Measurements from ENCODE around the gene PLA2G1B. TPM values are rescaled to one million over a fixed set of nuclear protein-coding genes. Genes with fewer than 3 reads are reported as not detected.

The PLA2G1B gene
- total and polyA plus RNA-seq, 9 of the 15 experiments (the other 6 are each of a cell fraction or from before 2014, with no cell fraction given): 1.4 TPM; not detected in 8

- TF ChIP-seq ZMIZ1 (IDR thresholded peaks at IDR 0.05; ENCODE audit: low read depth in 2 of 2, low read length in 2 of 2) (0 out of 4 replicates have a peak, but pooled peaks of 1 of the 2 experiments have one; percentile 38), KDM1A (IDR thresholded peaks at IDR 0.05) (peak; percentile 48 to 53; a peak in 3 of 4 replicates), TEAD2 (tag; IDR thresholded peaks at IDR 0.05) (no peak), HEY1 (CRISPR knock-in tag; IDR thresholded peaks at IDR 0.05; ENCODE audit: borderline replicate concordance) (no peak), ZBTB43 (CRISPR knock-in tag; IDR thresholded peaks at IDR 0.05) (no peak), ETV6 (IDR thresholded peaks at IDR 0.05; ENCODE audit: borderline replicate concordance in 1 of 2, low read depth in 2 of 2, low read length in 1 of 2) (no peak), ETV6 (CRISPR knock-in tag; IDR thresholded peaks at IDR 0.05; ENCODE audit: borderline replicate concordance) (no peak), ZNF79 (CRISPR knock-in tag; IDR thresholded peaks at IDR 0.05; ENCODE audit: low read depth) (no peak), E4F1 (CRISPR knock-in tag; IDR thresholded peaks at IDR 0.05; ENCODE audit: borderline replicate concordance) (no peak), CTCF (IDR thresholded peaks at IDR 0.05 in 2 of 3, conservative IDR thresholded peaks at IDR 0.05 in 1 of 3; ENCODE audit: insufficient read depth in 2 of 3, low read depth in 1 of 3, low read length in 3 of 3) (peak; percentile 90 to 96 (median 95)), STAT6 (CRISPR knock-in tag; IDR thresholded peaks at IDR 0.05) (no peak), NR2C2 (CRISPR knock-in tag; IDR thresholded peaks at IDR 0.05) (no peak), NR2C2 (tag; IDR thresholded peaks at IDR 0.05) (no peak)
Measured at GRCh38 chr12:120356567-120357030, 29.0 kb upstream of the PLA2G1B start (continued).

Data from K562 (cell line).